Lower leg skin (tissue), 3 donors: ENCODE results near the gene THY1.
"Not testable (repeated sequence)": the region's sequence is repeated elsewhere in the genome, so short reads cannot be mapped to it uniquely, and the experiment has no call there.

Experiments
- POLR2A ChIP-seq, 2 donors: fragments of 450-650 bp; IDR thresholded peaks; one replicate each; pipeline ENCODE4 v1.6.1; 2016 to 2017; ENCODE audit warnings: antibody characterized with exemption in 2 of 2, mild to moderate bottlenecking in 1 of 2, moderate library complexity in 1 of 2
- TF ChIP-seq, protein P1 (sequence below), 3 donors: fragments of 450-650 bp; IDR thresholded peaks; one replicate each; pipeline ENCODE4 v1.5.1; 2016; ENCODE audit warnings: antibody characterized with exemption in 3 of 3, mild to moderate bottlenecking in 3 of 3, moderate library complexity in 2 of 3

- TF ChIP-seq, protein P1, sequence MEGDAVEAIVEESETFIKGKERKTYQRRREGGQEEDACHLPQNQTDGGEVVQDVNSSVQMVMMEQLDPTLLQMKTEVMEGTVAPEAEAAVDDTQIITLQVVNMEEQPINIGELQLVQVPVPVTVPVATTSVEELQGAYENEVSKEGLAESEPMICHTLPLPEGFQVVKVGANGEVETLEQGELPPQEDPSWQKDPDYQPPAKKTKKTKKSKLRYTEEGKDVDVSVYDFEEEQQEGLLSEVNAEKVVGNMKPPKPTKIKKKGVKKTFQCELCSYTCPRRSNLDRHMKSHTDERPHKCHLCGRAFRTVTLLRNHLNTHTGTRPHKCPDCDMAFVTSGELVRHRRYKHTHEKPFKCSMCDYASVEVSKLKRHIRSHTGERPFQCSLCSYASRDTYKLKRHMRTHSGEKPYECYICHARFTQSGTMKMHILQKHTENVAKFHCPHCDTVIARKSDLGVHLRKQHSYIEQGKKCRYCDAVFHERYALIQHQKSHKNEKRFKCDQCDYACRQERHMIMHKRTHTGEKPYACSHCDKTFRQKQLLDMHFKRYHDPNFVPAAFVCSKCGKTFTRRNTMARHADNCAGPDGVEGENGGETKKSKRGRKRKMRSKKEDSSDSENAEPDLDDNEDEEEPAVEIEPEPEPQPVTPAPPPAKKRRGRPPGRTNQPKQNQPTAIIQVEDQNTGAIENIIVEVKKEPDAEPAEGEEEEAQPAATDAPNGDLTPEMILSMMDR (IDR thresholded peaks at IDR 0.05): not testable (repeated sequence)
- not testable (repeated sequence) for TF ChIP-seq POLR2A (IDR thresholded peaks at IDR 0.05)
Observed at GRCh38 chr11:119455708-119456107, 32.7 kb upstream of the THY1 start.
